PC-9 (cell line): ENCODE measurements around the gene CAPZB.

Source experiments
- EZH2 ChIP-seq: fragments of 200-600 bp; sonication (generic); IDR thresholded peaks from 2 replicates; pipeline ENCODE4 v1.8.0; 2017; ENCODE audit warnings: antibody characterized with exemption, low read depth
- TF ChIP-seq, protein P1 (sequence below): fragments of 200-600 bp; sonication (generic); conservative IDR thresholded peaks from 2 replicates; pipeline ENCODE4 v1.6.1; 2017; ENCODE audit warnings: mixed run types, antibody characterized with exemption, mild to moderate bottlenecking, moderate library complexity

- TF ChIP-seq, protein P1, sequence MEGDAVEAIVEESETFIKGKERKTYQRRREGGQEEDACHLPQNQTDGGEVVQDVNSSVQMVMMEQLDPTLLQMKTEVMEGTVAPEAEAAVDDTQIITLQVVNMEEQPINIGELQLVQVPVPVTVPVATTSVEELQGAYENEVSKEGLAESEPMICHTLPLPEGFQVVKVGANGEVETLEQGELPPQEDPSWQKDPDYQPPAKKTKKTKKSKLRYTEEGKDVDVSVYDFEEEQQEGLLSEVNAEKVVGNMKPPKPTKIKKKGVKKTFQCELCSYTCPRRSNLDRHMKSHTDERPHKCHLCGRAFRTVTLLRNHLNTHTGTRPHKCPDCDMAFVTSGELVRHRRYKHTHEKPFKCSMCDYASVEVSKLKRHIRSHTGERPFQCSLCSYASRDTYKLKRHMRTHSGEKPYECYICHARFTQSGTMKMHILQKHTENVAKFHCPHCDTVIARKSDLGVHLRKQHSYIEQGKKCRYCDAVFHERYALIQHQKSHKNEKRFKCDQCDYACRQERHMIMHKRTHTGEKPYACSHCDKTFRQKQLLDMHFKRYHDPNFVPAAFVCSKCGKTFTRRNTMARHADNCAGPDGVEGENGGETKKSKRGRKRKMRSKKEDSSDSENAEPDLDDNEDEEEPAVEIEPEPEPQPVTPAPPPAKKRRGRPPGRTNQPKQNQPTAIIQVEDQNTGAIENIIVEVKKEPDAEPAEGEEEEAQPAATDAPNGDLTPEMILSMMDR = no peak
- no peak for TF ChIP-seq EZH2
Measured at GRCh38 chr1:19325958-19326747, 159.2 kb downstream of the CAPZB start.
